ENCODE results near the gene SAA1. TPM values are rescaled to one million over a fixed set of nuclear protein-coding genes. Genes with fewer than 3 reads are reported as not detected.

SAA1 gene
- total and polyA plus RNA-seq, 2 donors (not counting 3 experiments of a cell fraction or from before 2014, with no cell fraction given), result not detected

DNA sequence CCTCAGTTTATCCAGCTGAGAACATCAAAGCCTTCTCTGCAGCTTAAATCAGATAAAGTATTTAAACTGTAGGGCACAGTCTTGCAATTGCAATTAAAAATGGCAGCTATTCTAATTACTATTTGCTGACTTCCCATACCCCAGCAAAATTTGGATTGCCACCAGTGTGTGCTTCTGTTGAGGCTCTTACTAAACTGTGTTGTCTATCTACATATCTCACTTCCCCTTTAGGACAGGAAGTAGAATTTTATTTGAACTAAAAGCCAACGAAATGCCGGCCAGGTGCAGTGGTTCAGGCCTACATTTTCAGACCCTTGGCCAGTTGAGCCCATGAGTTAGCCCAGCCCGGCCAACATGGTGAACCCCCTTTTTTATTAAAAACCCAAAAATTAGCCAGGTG, 36.6 kb upstream of the SAA1 start:
- no peaks in the 10 kb centered on the region for H3K36me3 ChIP-seq (ENCODE audit: control insufficient read depth in 2 of 2, extremely low read depth in 1 of 2, insufficient read depth in 2 of 2, low read length in 2 of 2)
- dilution Hi-C loops (cut with MboI; ENCODE audit: extremely low pct_ligation_motif_present, low sequenced_read_pairs), result no loop called here
- POLR2A ChIA-PET, result no interaction called here
- FAIRE-seq, result no peak
- intact Hi-C loops (cut with micrococcal nuclease), result no loop called here
- no peaks in the 10 kb centered on the region for H3K9me1 ChIP-seq (replicated peaks; ENCODE audit: control insufficient read depth, extremely low read depth, insufficient read depth, low read length)
- no peak overlapping the region for H3K9ac ChIP-seq (replicated peaks; ENCODE audit: extremely low read depth, insufficient read depth, low read length)
- H3K9me3 ChIP-seq (replicated peaks; ENCODE audit: control insufficient read depth, insufficient read depth, low read length), result no peaks in the 10 kb centered on the region
- H2AFZ ChIP-seq (ENCODE audit: low read depth, low read length), result no peak overlapping the region
- no peak overlapping the region for H3K27ac ChIP-seq (ENCODE audit: insufficient read depth, low read depth, low read length)
- H3K27me3 ChIP-seq (ENCODE audit: control insufficient read depth in 2 of 2, insufficient read depth in 2 of 2, low read length in 2 of 2), result no peaks in the 10 kb centered on the region
- CTCF ChIA-PET, result interaction anchor here (1.5 kb wide), 1 partner anchor 14 kb away, joined by 5 read pairs; no protein-coding TSS in a partner anchor
- no peaks in the 10 kb centered on the region for H3K79me2 ChIP-seq (ENCODE audit: control insufficient read depth, insufficient read depth, low read length)
- TF ChIP-seq FOS (IDR thresholded peaks at IDR 0.05; ENCODE audit: borderline replicate concordance, insufficient read depth, low read length) (no peak), EZH2 (IDR thresholded peaks at IDR 0.05; ENCODE audit: borderline replicate concordance, low read depth, low read length, severe bottlenecking) (no peak), JUN (IDR thresholded peaks at IDR 0.05; ENCODE audit: borderline replicate concordance, insufficient read depth, insufficient read length, low read depth) (no peak), POLR2AphosphoS5 (IDR thresholded peaks at IDR 0.05; ENCODE audit: insufficient read depth, low read depth, low read length) (no peak), POLR2A (IDR thresholded peaks at IDR 0.05; ENCODE audit: low read depth, low read length) (no peak), MYC (IDR thresholded peaks at IDR 0.05; ENCODE audit: low read depth, low read length) (no peak), GATA2 (IDR thresholded peaks at IDR 0.05; ENCODE audit: insufficient read depth, insufficient read length, low read depth, low read length) (no peak)
- TF ChIP-seq, protein P1, sequence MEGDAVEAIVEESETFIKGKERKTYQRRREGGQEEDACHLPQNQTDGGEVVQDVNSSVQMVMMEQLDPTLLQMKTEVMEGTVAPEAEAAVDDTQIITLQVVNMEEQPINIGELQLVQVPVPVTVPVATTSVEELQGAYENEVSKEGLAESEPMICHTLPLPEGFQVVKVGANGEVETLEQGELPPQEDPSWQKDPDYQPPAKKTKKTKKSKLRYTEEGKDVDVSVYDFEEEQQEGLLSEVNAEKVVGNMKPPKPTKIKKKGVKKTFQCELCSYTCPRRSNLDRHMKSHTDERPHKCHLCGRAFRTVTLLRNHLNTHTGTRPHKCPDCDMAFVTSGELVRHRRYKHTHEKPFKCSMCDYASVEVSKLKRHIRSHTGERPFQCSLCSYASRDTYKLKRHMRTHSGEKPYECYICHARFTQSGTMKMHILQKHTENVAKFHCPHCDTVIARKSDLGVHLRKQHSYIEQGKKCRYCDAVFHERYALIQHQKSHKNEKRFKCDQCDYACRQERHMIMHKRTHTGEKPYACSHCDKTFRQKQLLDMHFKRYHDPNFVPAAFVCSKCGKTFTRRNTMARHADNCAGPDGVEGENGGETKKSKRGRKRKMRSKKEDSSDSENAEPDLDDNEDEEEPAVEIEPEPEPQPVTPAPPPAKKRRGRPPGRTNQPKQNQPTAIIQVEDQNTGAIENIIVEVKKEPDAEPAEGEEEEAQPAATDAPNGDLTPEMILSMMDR (IDR thresholded peaks at IDR 0.05; ENCODE audit: extremely low read depth in 1 of 2, insufficient read depth in 1 of 2, low read depth in 1 of 2, low read length in 2 of 2), result no peak
- TF ChIP-seq, protein P2, sequence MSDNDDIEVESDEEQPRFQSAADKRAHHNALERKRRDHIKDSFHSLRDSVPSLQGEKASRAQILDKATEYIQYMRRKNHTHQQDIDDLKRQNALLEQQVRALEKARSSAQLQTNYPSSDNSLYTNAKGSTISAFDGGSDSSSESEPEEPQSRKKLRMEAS (IDR thresholded peaks at IDR 0.05; ENCODE audit: insufficient read depth, insufficient read length), result no peak
- H3K4me1 ChIP-seq (ENCODE audit: control insufficient read depth, extremely low read depth, insufficient read depth, low read length), result no peaks in the 10 kb centered on the region
- no peak for DNase-seq (ENCODE audit: low read depth, low spot score)
- H3K4me3 ChIP-seq (replicated peaks in 1 of 3; ENCODE audit: insufficient read depth in 1 of 3, low read depth in 1 of 3, low read length in 3 of 3), result no peak overlapping the region
- no peaks in the 10 kb centered on the region for H4K20me1 ChIP-seq (replicated peaks; ENCODE audit: control insufficient read depth, extremely low read depth, insufficient read depth, low read length)
- H3K4me2 ChIP-seq (ENCODE audit: insufficient read depth, low read length), result no peak overlapping the region
- no TSS peak for BruUV-seq (replicated peaks)
